HEK293 (cell line): Measurements from ENCODE around the gene LIMA1.

Experiments
- CTCF ChIA-PET: fragments of 350-600 bp; formaldehyde crosslinking; extraction: SDS; loops from one replicate; lab custom pipeline; 2021; ENCODE audit warnings: antibody characterized with exemption; lab: Yijun Ruan, JAX
- POLR2A ChIA-PET: fragments of 300-600 bp; formaldehyde crosslinking; extraction: SDS; loops from one replicate; lab custom pipeline; 2020; ENCODE audit warnings: antibody characterized with exemption, inconsistent platforms; lab: Yijun Ruan, JAX
- H3K27ac ChIP-seq: fragments of 200-500 bp; sonication (Bioruptor generic); 2 replicates; pipeline ENCODE4 v1.5.1; 2014; ENCODE audit warnings: low read depth, low read length, control low read depth, inconsistent platforms; ENCODE audit errors: extremely low read depth
- H3K36me3 ChIP-seq, 2 experiments: fragments of 200-500 bp in 1 of 2; sonication (Bioruptor generic) in 1 of 2; 1 replicate in 1 of 2; 2 replicates in 1 of 2; pipeline ENCODE4 v1.5.1; 2014 to 2017; ENCODE audit warnings: inconsistent platforms in 2 of 2, low read length in 2 of 2; ENCODE audit not compliant: control insufficient read depth in 2 of 2, insufficient read depth in 1 of 2
- H3K4me1 ChIP-seq: fragments of 200-500 bp; sonication (Bioruptor generic); 2 replicates; pipeline ENCODE4 v1.5.1; 2014; ENCODE audit warnings: mild to moderate bottlenecking, low read length, inconsistent platforms; ENCODE audit not compliant: control insufficient read depth, insufficient read depth
- H3K4me3 ChIP-seq: 2 replicates; pipeline ENCODE4 v1.5.1; 2011; ENCODE audit warnings: low read depth, mild to moderate bottlenecking, control low read depth, low read length, moderate library complexity
- H3K9me3 ChIP-seq: fragments of 200-500 bp; sonication (Bioruptor generic); 2 replicates; pipeline ENCODE4 v1.5.1; 2014; ENCODE audit warnings: low read depth, low read length, inconsistent platforms; ENCODE audit not compliant: control insufficient read depth, insufficient read depth
- HIC1 ChIP-seq: fragments of 450-650 bp; formaldehyde crosslinking; IDR thresholded peaks from 2 replicates; pipeline ENCODE4 v1.5.1; 2016; ENCODE audit warnings: missing biosample characterization, missing genetic modification characterization
- MYNN ChIP-seq: fragments of 450-650 bp; formaldehyde crosslinking; IDR thresholded peaks from 2 replicates; pipeline ENCODE4 v1.5.1; 2016; ENCODE audit warnings: missing biosample characterization, missing genetic modification characterization, borderline replicate concordance
- PATZ1 ChIP-seq: fragments of 450-650 bp; formaldehyde crosslinking; IDR thresholded peaks from 2 replicates; pipeline ENCODE4 v1.5.1; 2016; ENCODE audit warnings: missing biosample characterization, missing genetic modification characterization
- SP2 ChIP-seq: fragments of 450-650 bp; formaldehyde crosslinking; IDR thresholded peaks from 2 replicates; pipeline ENCODE4 v1.5.1; 2016; ENCODE audit warnings: missing biosample characterization, missing genetic modification characterization
- TRIM28 ChIP-seq: IDR thresholded peaks from 2 replicates; pipeline ENCODE4 v1.6.1; 2011; ENCODE audit warnings: low read length, control low read depth, borderline replicate concordance
- ZBTB7A ChIP-seq: fragments of 450-650 bp; formaldehyde crosslinking; IDR thresholded peaks from 2 replicates; pipeline ENCODE4 v1.5.1; 2016; ENCODE audit warnings: low read depth, missing biosample characterization, missing genetic modification characterization
- ZEB2 ChIP-seq: fragments of 450-650 bp; formaldehyde crosslinking; IDR thresholded peaks from 2 replicates; pipeline ENCODE4 v1.5.1; 2016; ENCODE audit warnings: missing biosample characterization, missing genetic modification characterization
- ZNF114 ChIP-seq: fragments of 450-650 bp; formaldehyde crosslinking; IDR thresholded peaks from 2 replicates; pipeline ENCODE4 v1.5.0; 2017; ENCODE audit warnings: missing biosample characterization, missing genetic modification characterization
- ZNF274 ChIP-seq, 2 experiments: fragments of 200-500 bp in 1 of 2; fragments of 450-650 bp in 1 of 2; sonication (Bioruptor generic) in 1 of 2; formaldehyde crosslinking in 1 of 2; IDR thresholded peaks; 2 replicates each; pipeline versions ENCODE4 v1.5.1 to v1.6.1; 2014 to 2016; ENCODE audit warnings: borderline replicate concordance in 1 of 2, inconsistent platforms in 1 of 2, low read length in 1 of 2, missing biosample characterization in 1 of 2, missing genetic modification characterization in 1 of 2
- ZNF341 ChIP-seq: fragments of 450-650 bp; formaldehyde crosslinking; IDR thresholded peaks from 2 replicates; pipeline ENCODE4; 2016; ENCODE audit warnings: low read depth, missing biosample characterization, missing genetic modification characterization
- ZNF362 ChIP-seq: fragments of 450-650 bp; formaldehyde crosslinking; IDR thresholded peaks from 2 replicates; pipeline ENCODE4 v1.5.1; 2016; ENCODE audit warnings: missing biosample characterization, missing genetic modification characterization
- ZNF473 ChIP-seq: fragments of 450-650 bp; formaldehyde crosslinking; IDR thresholded peaks from 2 replicates; pipeline ENCODE4 v1.5.1; 2017; ENCODE audit warnings: missing biosample characterization, missing genetic modification characterization
- ZNF555 ChIP-seq: fragments of 450-650 bp; formaldehyde crosslinking; conservative IDR thresholded peaks from 2 replicates; pipeline ENCODE4 v1.5.1; 2017; ENCODE audit warnings: missing biosample characterization, mild to moderate bottlenecking, missing genetic modification characterization, inconsistent platforms

The LIMA1 gene

GRCh38 chr12:50252977-50253602 is 30.2 kb downstream of the LIMA1 start (continued):
- no peak for TF ChIP-seq HIC1
- no peak for TF ChIP-seq SP2 (tag by site-specific recombination)
- no peak for TF ChIP-seq ZEB2
- TF ChIP-seq ZNF473 (tag by site-specific recombination) = no peak
- no peak for TF ChIP-seq ZBTB7A (tag by site-specific recombination)

GRCh38 chr12:50251619-50252252 is 31.6 kb downstream of the LIMA1 start:
- no peaks in the 10 kb centered on the region for H3K9me3 ChIP-seq
- H3K4me3 ChIP-seq = no peak overlapping the region
- TF ChIP-seq ZNF555 (tag by site-specific recombination) (no peak), ZNF362 (0 out of 2 replicates have a peak, but pooled peaks have one; percentile 8), ZEB2 (no peak)
- no peak overlapping the region for H3K27ac ChIP-seq
- ChIA-PET CTCF (interaction anchor here (0.6 to 0.9 kb wide), 2 partner anchors 70 to 492 kb away, joined by 3 to 5 read pairs; no protein-coding TSS in a partner anchor), POLR2A (no interaction called here)
- no peaks in the 10 kb centered on the region for H3K36me3 ChIP-seq
- H3K4me1 ChIP-seq = peaks cover 3% of the 10 kb centered on the region

- Histone ChIP-seq H3K9me3 (no peaks in the 10 kb centered on the region), H3K27ac (no peak overlapping the region), H3K36me3 (no peaks in the 10 kb centered on the region), H3K4me1 (peaks cover 3% of the 10 kb centered on the region), H3K4me3 (no peak overlapping the region)
- POLR2A ChIA-PET = no interaction called here
- CTCF ChIA-PET = interaction anchor here (1.1 kb wide), 1 partner anchor 138 kb away, joined by 4 read pairs; the partner anchor contains the start of gene COX14
- TF ChIP-seq MYNN (peak; percentile 96), TRIM28 (no peak)
Observed at GRCh38 chr12:50249464-50250182, 33.7 kb downstream of the LIMA1 start.

- Histone ChIP-seq H3K27ac (no peak overlapping the region), H3K36me3 (no peaks in the 10 kb centered on the region), H3K9me3 (no peaks in the 10 kb centered on the region), H3K4me3 (no peak overlapping the region), H3K4me1 (peaks cover 3% of the 10 kb centered on the region)
- POLR2A ChIA-PET = no interaction called here
- CTCF ChIA-PET = no interaction called here
- no peak for TF ChIP-seq PATZ1 (tag by site-specific recombination)
- 0 out of 2 replicates have a peak, but pooled peaks have one; percentile 15 for TF ChIP-seq ZNF341 (tag by site-specific recombination)
- TF ChIP-seq ZNF114 (tag by site-specific recombination) = no peak
- TF ChIP-seq ZNF274 (IDR thresholded peaks at IDR 0.05; ENCODE audit: low read length) = no peak
- TF ChIP-seq ZNF274 (tag by site-specific recombination; IDR thresholded peaks at IDR 0.05; ENCODE audit: borderline replicate concordance) = no peak
Observed at GRCh38 chr12:50248883-50249282, 34.4 kb downstream of the LIMA1 start.
